ENCODE results near the gene ZG16B.

DNA sequence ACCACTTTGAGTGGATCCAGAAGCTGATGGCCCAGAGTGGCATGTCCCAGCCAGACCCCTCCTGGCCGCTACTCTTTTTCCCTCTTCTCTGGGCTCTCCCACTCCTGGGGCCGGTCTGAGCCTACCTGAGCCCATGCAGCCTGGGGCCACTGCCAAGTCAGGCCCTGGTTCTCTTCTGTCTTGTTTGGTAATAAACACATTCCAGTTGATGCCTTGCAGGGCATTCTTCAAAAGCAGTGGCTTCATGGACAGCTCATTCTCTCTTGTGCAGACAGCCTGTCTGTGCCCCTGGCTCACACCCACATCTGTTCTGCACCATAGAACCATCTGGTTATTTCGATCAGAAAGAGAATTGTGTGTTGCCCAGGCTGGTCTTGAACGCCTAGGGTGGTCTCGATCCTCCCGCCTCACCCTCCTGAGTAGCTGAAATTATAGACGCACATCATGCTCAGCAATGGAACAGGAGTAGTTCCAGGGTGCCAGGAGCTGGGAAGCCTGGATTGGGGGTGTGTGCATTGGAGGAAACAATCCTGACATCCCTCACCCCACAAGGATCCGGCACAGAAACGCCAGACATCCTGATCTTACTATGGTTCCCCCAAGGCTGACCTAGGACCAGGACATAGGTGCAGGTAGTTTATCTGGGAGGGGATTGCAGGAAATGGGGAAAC is 8.5 kb upstream of the ZG16B start:
- TF ChIP-seq POLR2A (IDR thresholded peaks at IDR 0.05) (no peak), POLR2AphosphoS5 (IDR thresholded peaks at IDR 0.05; ENCODE audit: insufficient read depth in 1 of 2, low read depth in 1 of 2) (no peak)

All from vagina (tissue), 2 donors.